H7 (cell line): ENCODE results near the gene ZNF382. TPM values are rescaled to one million over a fixed set of nuclear protein-coding genes. Genes with fewer than 3 reads are reported as not detected.
"Not testable (repeated sequence)": the region's sequence is repeated elsewhere in the genome, so short reads cannot be mapped to it uniquely, and the experiment has no call there.

Source experiments
- DNase-seq: peaks from one replicate; pipeline ENCODE4 v3.0.0; 2012
- H3K27me3 ChIP-seq: 2 replicates; pipeline ENCODE4 v1.6.0; 2011; ENCODE audit warnings: mild to moderate bottlenecking, low read length; ENCODE audit not compliant: control insufficient read depth, insufficient read depth
- H3K36me3 ChIP-seq: replicated peaks from 2 replicates; pipeline ENCODE4 v1.5.1; 2011; ENCODE audit warnings: low read length; ENCODE audit not compliant: control insufficient read depth, insufficient read depth
- H3K4me3 ChIP-seq: 2 replicates; pipeline ENCODE4 v1.5.1; 2011; ENCODE audit warnings: low read depth, mild to moderate bottlenecking, control low read depth, low read length, moderate library complexity; ENCODE audit not compliant: insufficient read depth
- total RNA-seq: library from RNA; depleted of rRNA; stranded (reverse); fragments of >200 nt; shearing (Covaris generic); gene quantifications from 2 replicates; pipeline ENCODE4 v1.2.3, GENCODE V29; 2014; rRNA removed

ZNF382 gene
- 6.2 and 14.1 TPM in 2 replicates for total RNA-seq

GRCh38 chr19:36605101-36605876 is at the start of gene ZNF382:
TSS of gene ZNF382 (plus strand) at chr19:36605313. CDS start at chr19:36609915, 4,602 bp downstream.
- peak; percentile 85 for DNase-seq
- H3K4me3 ChIP-seq: peak within 1 kb of the TSS; percentile 82
- peaks cover 4% of the 10 kb centered on the region for H3K27me3 ChIP-seq
- H3K36me3 ChIP-seq: no peaks in the 10 kb centered on the region

GRCh38 chr19:36564391-36564790 is 40.7 kb upstream of the ZNF382 start:
- Histone ChIP-seq H3K27me3 (no peaks in the 10 kb centered on the region), H3K36me3 (no peaks in the 10 kb centered on the region; the same call in 1 of the 2 replicates)
- no peak for DNase-seq

GRCh38 chr19:36572593-36573019 is 32.5 kb upstream of the ZNF382 start:
- H3K36me3 ChIP-seq: peaks cover 4% of the 10 kb centered on the region
- H3K27me3 ChIP-seq: no peaks in the 10 kb centered on the region
- peak overlapping the region; percentile 89 for H3K4me3 ChIP-seq
- DNase-seq: peak; percentile 17

More at GRCh38 chr19:36564391-36564790, 40.7 kb upstream of the ZNF382 start:
- H3K4me3 ChIP-seq: no peak overlapping the region

- Histone ChIP-seq H3K36me3 (peaks cover 6% of the 10 kb centered on the region), H3K4me3 (peak within 1 kb of the TSS; percentile 89), H3K27me3 (no peaks in the 10 kb centered on the region)
- peak; percentile 93 for DNase-seq
Observed at GRCh38 chr19:36573020-36573894, 31.9 kb upstream of the ZNF382 start, which contains the start of gene ZNF529. TSS of gene ZNF529 (minus strand) at chr19:36573292. CDS start at chr19:36572346, 946 bp downstream.

GRCh38 chr19:36573895-36574720 is 31.0 kb upstream of the ZNF382 start:
- Histone ChIP-seq H3K36me3 (peaks cover 6% of the 10 kb centered on the region), H3K4me3 (peak overlapping the region; percentile 89), H3K27me3 (no peaks in the 10 kb centered on the region)
- DNase-seq: no peak

GRCh38 chr19:36574741-36575140 is 30.4 kb upstream of the ZNF382 start:
- no peak for DNase-seq
- Histone ChIP-seq H3K36me3 (peaks cover 6% of the 10 kb centered on the region), H3K27me3 (no peaks in the 10 kb centered on the region), H3K4me3 (no peak overlapping the region)

GRCh38 chr19:36577271-36577996 is 27.7 kb upstream of the ZNF382 start:
- H3K36me3 ChIP-seq: peaks cover 6% of the 10 kb centered on the region
- no peak for DNase-seq
- no peak overlapping the region for H3K4me3 ChIP-seq
- no peaks in the 10 kb centered on the region for H3K27me3 ChIP-seq

- no peak for DNase-seq
- H3K4me3 ChIP-seq: no peak overlapping the region
- H3K27me3 ChIP-seq: no peaks in the 10 kb centered on the region
- H3K36me3 ChIP-seq: peaks cover 6% of the 10 kb centered on the region
Observed at GRCh38 chr19:36579255-36579654, 25.9 kb upstream of the ZNF382 start.

- not testable (repeated sequence) for H3K36me3 ChIP-seq, H3K27me3 ChIP-seq, H3K4me3 ChIP-seq, DNase-seq
Observed at GRCh38 chr19:36602681-36603080, 2.4 kb upstream of the ZNF382 start.

- H3K27me3 ChIP-seq: peaks cover 4% of the 10 kb centered on the region
- no peak for DNase-seq
- H3K36me3 ChIP-seq: no peaks in the 10 kb centered on the region
- peak overlapping the region; percentile 82 for H3K4me3 ChIP-seq
Observed at GRCh38 chr19:36604656-36605100, 435 bp upstream of the ZNF382 start.

- Histone ChIP-seq H3K27me3 (peaks cover 4% of the 10 kb centered on the region), H3K36me3 (peaks cover 3% of the 10 kb centered on the region; the same call in 1 of the 2 replicates), H3K4me3 (peak overlapping the region; percentile 82)
- DNase-seq: no peak
Observed at GRCh38 chr19:36605877-36606478, 865 bp downstream of the ZNF382 start.

- DNase-seq: no peak
- H3K4me3 ChIP-seq: no peak overlapping the region
- peaks cover 2% of the 10 kb centered on the region for H3K36me3 ChIP-seq
Observed at GRCh38 chr19:36627057-36627456, 21.9 kb downstream of the ZNF382 start.

GRCh38 chr19:36635342-36635741 is 30.2 kb downstream of the ZNF382 start:
- Histone ChIP-seq H3K27me3 (no peaks in the 10 kb centered on the region), H3K4me3 (no peak overlapping the region), H3K36me3 (peaks cover 2% of the 10 kb centered on the region)
- DNase-seq: no peak

More at GRCh38 chr19:36627057-36627456, 21.9 kb downstream of the ZNF382 start:
- no peaks in the 10 kb centered on the region for H3K27me3 ChIP-seq
